MM.1S (cell line): ENCODE measurements around the gene CREBL2.

Experiments
- CTCF ChIP-seq: fragments of 300-600 bp; sonication (generic); IDR thresholded peaks from 2 replicates; pipeline ENCODE4 v1.5.1; 2016; ENCODE audit warnings: antibody characterized with exemption, low read length, mixed read lengths
- EZH2 ChIP-seq: fragments of 300-600 bp; sonication (generic); optimal IDR thresholded peaks from 2 replicates; pipeline ENCODE3; 2017; ENCODE audit warnings: low read depth, mild to moderate bottlenecking, antibody characterized with exemption, low read length, mixed read lengths
- EZH2phosphoT487 ChIP-seq: fragments of 300-600 bp; sonication (generic); IDR thresholded peaks from 2 replicates; pipeline ENCODE4 v1.6.1; 2018; ENCODE audit warnings: antibody characterized with exemption, low read length

GRCh38 chr12:12598864-12599263 lies 12.8 kb upstream of the CREBL2 start:
- TF ChIP-seq CTCF (no peak), EZH2 (no peak), EZH2phosphoT487 (no peak)
